ENCODE measurements around the gene STAT1. TPM values are rescaled to one million over a fixed set of nuclear protein-coding genes. Genes with fewer than 3 reads are reported as not detected.
A peak's percentile ranks its signal among the peaks of the same experiment; 100 is the strongest.
"Not testable (repeated sequence)": the region's sequence is repeated elsewhere in the genome, so short reads cannot be mapped to it uniquely, and the experiment has no call there.

The STAT1 gene
- total RNA-seq, 2 donors from 2014 or later = 163 to 363 TPM

DNA sequence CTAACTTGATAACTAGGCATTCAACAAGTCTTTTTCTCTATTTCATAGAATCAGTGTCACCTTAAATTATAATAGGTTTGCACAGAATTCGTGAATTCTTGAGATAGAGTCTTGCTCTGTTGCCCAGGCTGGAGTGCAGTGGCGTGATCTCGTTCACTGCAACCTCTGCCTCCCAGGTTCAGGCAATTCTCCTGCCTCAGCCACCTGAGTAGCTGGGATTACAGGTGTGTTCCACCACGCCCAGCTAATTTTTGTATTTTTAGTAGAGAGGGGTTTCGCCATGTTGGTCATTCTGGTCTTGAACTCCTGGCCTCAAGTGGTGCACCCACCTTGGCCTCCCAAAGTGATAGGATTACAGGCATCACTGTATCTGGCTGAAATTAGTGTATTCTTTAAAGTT is 52.9 kb downstream of the STAT1 start:
- not testable (repeated sequence) for H3K4me1 Mint-ChIP-seq; H3K9me3 Mint-ChIP-seq; H3K4me3 Mint-ChIP-seq; ATAC-seq (replicated peaks); H3K27me3 Mint-ChIP-seq
- peak overlapping the region; percentile 3 for H3K27ac Mint-ChIP-seq
- H3K36me3 Mint-ChIP-seq (ENCODE audit: low read depth) = peaks cover 100% of the 10 kb centered on the region

DNA sequence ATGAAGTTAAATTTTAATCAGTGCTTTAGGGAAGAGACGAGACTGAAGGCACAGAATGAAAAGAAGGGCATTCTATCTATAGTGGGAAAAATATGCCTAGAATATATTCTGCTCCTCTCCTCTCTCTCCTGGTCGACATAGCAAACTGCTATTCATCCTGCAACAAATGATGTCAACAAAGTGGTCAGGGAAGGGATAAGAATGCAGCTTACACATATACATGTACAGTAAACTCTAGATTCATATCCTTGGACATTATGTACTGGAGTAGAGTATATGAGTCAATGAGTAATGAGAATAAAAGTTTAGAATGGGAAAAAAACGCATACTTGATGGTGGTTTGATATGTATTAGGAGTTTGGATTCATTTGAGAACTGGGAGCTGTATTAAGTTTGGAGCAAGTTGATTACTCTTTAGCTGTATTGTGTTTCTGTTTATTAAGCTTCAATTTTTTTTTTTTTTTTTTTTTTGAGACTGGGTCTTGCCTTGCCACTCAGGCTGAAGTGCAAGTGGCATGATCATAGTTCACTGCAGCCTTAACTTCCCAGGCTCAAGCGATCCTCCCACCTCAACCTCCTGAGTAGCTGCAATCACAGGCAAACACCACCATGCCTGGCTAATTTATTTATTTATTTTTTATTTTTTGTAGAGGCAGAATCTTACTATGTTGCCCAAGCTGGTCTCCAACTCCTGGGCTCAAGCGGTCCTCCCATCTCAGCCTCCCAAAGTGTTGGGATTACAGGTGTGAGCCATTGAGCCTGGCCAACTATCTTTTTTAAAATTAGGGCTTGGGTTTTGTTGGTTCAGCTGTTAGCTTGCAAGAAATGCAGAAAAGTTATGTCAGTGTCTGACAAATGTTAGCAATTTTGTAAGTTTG is 53.8 kb downstream of the STAT1 start:
- ATAC-seq (replicated peaks) = no peak
- Mint-ChIP-seq H3K9me3 (peaks cover 4% of the 10 kb centered on the region), H3K36me3 (ENCODE audit: low read depth) (peaks cover 100% of the 10 kb centered on the region), H3K27ac (peak overlapping the region; percentile 3), H3K4me1 (peaks cover 6% of the 10 kb centered on the region), H3K4me3 (no peak overlapping the region), H3K27me3 (no peaks in the 10 kb centered on the region)

DNA sequence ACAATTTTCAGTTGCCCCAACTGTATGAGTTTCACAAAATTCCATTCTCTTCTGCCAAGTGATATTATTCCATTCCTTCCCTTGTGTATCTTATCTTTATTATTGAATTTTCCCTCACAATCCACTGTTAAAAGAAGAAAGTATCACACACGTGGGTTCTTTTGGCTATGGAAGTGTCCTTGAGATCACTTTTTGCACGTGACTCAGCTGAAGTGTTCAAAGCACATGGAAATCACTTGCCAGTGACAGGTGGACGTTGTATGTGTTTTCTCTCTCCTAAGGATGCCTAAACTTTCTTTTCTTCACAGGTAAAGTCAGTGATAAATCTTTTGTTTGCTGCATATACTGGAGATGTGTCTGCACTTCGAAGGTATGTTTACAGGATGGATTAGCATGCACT is 60.7 kb downstream of the STAT1 start:
- Mint-ChIP-seq H3K27ac (no peak overlapping the region), H3K4me1 (peaks cover 7% of the 10 kb centered on the region), H3K9me3 (peaks cover 4% of the 10 kb centered on the region), H3K36me3 (ENCODE audit: low read depth) (peaks cover 41% of the 10 kb centered on the region), H3K4me3 (no peak overlapping the region), H3K27me3 (no peaks in the 10 kb centered on the region)
- no peak for ATAC-seq (replicated peaks)

DNA sequence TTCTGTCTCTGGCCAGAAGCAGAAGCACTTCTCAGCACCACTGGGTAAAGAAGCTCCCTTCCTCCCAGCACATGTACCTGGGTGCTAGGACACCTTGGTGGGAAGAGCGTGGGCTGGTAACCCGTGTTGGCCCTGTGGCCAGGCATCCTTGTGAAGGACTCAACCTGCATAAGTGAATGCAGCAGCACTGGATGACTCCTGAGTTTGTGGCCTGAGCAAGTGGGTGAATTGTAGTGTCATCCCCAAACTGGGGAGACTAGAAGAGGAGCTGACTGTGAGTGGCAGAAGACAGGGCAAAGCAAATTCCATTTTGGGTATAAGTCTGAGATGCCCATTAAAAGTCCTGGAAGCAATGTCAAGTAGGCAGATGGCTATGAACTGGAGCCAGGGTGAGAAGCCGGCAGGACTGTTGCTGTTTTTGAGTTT is 63.4 kb downstream of the STAT1 start:
- ATAC-seq (replicated peaks) = no peak
- peaks cover 13% of the 10 kb centered on the region for H3K4me1 Mint-ChIP-seq

DNA sequence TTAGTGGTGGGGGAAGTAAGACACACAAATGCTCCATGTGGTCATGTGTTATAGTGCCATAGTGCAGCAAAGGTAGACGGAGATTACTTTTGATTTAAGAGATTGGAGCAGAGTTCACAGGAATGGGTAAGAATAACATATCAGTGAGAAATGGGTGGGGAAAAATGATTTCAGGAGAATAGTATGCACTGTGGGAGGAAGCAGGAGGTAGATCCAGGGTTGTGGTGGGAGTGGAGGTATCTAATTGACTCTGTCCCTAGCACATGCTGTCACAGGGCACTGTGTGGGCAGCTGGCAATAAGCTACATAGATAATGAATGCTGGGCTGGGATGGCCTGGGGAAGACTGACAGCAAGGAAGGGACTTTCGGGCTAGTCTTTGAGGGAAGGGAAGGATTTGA is 65.3 kb downstream of the STAT1 start:
- peak; percentile 74 for ATAC-seq (replicated peaks)
- Mint-ChIP-seq H3K9me3 (no peaks in the 10 kb centered on the region), H3K4me3 (no peak overlapping the region), H3K27ac (no peak overlapping the region), H3K4me1 (peaks cover 13% of the 10 kb centered on the region), H3K36me3 (ENCODE audit: low read depth) (peaks cover 5% of the 10 kb centered on the region), H3K27me3 (no peaks in the 10 kb centered on the region)

More for the DNA sequence above, 63.4 kb downstream of the STAT1 start:
- no peak overlapping the region for H3K4me3 Mint-ChIP-seq
- H3K36me3 Mint-ChIP-seq (ENCODE audit: low read depth) = peaks cover 14% of the 10 kb centered on the region
- H3K9me3 Mint-ChIP-seq = no peaks in the 10 kb centered on the region
- H3K27ac Mint-ChIP-seq = no peak overlapping the region
- H3K27me3 Mint-ChIP-seq = no peaks in the 10 kb centered on the region

DNA sequence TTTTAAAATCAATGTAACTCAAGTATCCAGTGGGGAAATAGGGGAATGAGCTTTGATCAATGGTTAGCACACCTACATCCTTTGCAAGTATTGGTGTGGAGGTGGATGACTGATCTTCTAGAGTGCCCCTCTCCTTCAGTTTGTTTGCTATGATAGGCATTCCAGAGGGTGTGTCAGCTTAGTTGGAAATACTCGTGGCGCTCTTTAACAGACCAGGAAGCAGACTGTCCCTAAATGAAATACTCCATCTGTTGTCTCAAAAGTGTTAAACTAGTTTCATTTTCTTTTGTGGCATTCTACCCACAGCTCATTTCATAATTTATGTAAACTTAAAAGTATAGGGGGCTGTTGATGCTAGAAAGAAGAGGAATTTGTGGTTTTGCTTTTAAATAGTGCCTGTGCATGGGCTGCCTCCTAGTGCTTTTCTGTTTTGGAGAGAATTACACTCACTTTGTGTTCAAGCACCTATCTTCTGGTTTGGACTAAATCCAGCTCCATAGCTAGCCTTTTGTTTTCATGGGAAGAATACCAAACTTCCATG is 66.2 kb downstream of the STAT1 start:
- H3K36me3 Mint-ChIP-seq (ENCODE audit: low read depth) = peaks cover 5% of the 10 kb centered on the region
- no peaks in the 10 kb centered on the region for H3K9me3 Mint-ChIP-seq
- peak; percentile 57 for ATAC-seq (replicated peaks)
- no peak overlapping the region for H3K4me3 Mint-ChIP-seq
- no peak overlapping the region for H3K27ac Mint-ChIP-seq
- H3K27me3 Mint-ChIP-seq = no peaks in the 10 kb centered on the region
- H3K4me1 Mint-ChIP-seq = peaks cover 13% of the 10 kb centered on the region

DNA sequence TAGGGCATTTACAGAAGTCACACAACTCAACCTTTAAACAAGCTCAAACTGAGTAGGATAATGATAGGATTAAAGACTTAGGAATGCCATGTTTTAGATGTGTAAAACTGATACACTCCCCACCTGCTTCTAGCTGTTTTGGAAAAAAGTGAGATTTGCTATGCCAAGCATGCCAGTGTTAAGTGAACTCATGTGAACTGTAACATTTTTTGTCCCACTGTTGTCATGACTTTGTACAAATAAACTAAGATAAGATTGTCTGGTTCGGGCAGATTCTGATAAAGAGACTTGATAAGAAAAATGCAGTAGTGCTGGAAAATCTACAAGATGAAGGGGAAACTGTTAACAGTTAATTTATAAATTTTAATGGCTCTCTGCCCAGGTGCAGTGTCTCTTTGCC is 66.8 kb downstream of the STAT1 start:
- Mint-ChIP-seq H3K4me1 (peaks cover 10% of the 10 kb centered on the region), H3K4me3 (no peak overlapping the region), H3K36me3 (ENCODE audit: low read depth) (peaks cover 5% of the 10 kb centered on the region), H3K27ac (no peak overlapping the region), H3K9me3 (no peaks in the 10 kb centered on the region), H3K27me3 (no peaks in the 10 kb centered on the region)
- no peak for ATAC-seq (replicated peaks)

DNA sequence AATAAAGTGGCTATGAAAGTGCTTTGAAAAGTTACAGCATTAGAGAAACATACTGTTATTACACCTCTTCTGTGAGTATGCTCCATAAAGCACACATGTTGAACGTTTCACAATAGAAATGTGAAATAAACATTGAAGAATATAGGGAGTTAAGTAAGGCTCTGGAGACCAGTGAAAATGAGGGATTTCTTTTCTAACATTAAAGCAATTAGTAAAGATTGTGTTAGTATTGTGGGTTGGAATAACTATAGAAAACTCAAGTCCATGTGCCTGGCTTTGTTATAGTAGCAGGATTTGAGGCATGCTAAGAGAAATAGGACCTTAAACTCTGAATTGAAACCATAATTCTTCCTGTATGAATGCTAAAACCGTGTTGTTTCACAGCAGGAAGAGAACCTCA is 70.3 kb downstream of the STAT1 start:
- Mint-ChIP-seq H3K4me3 (no peak overlapping the region), H3K36me3 (ENCODE audit: low read depth) (peaks cover 20% of the 10 kb centered on the region), H3K4me1 (peaks cover 6% of the 10 kb centered on the region), H3K27me3 (no peaks in the 10 kb centered on the region), H3K27ac (no peak overlapping the region), H3K9me3 (no peaks in the 10 kb centered on the region)
- no peak for ATAC-seq (replicated peaks)

DNA sequence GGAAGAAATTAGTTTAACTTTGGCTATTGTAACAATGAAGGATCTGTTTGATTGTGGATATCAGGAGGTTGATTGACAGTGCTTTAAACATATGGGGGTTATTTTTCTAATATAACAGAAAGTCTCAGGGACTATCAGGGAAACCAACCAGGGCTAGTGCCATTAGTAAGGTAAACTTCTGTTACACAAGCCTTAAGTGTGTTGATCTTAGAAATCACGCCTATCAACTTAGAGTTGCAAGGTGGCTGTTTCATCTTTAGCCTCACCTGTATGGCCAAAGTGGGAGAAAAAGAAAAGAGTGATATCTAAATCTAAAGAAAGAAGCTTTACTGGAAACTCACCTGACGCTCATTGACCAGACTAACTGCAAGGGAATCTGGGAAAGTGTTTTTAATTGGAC is 71.3 kb downstream of the STAT1 start:
- no peaks in the 10 kb centered on the region for H3K9me3 Mint-ChIP-seq

DNA sequence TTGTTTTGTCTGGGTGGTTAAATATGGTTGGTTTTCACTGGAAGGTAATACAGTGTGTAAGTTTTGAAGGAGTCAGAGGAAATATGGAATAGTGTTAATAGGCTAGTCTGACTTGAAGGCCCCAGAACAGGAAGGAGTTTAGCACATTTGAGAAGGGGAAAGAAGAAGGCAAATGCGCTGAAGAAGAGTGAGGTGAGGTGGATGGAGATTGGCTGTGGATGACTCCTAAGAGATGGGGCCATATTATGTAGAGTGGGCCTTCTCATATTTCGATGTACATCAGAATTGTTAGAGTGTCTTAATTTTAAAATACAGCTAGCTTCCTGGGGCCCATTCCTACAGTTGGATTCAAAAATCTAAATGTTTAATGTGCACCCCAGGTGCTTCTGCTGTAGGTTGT is 72.4 kb downstream of the STAT1 start:
- no peak for ATAC-seq (replicated peaks)
- Mint-ChIP-seq H3K4me1 (no peaks in the 10 kb centered on the region), H3K27me3 (no peaks in the 10 kb centered on the region), H3K27ac (no peak overlapping the region), H3K4me3 (no peak overlapping the region), H3K9me3 (no peaks in the 10 kb centered on the region), H3K36me3 (ENCODE audit: low read depth) (peaks cover 34% of the 10 kb centered on the region)

More for the DNA sequence above, 71.3 kb downstream of the STAT1 start:
- Mint-ChIP-seq H3K36me3 (ENCODE audit: low read depth) (peaks cover 25% of the 10 kb centered on the region), H3K27ac (no peak overlapping the region), H3K4me1 (peaks cover 4% of the 10 kb centered on the region), H3K27me3 (no peaks in the 10 kb centered on the region), H3K4me3 (no peak overlapping the region)
- no peak for ATAC-seq (replicated peaks)

DNA sequence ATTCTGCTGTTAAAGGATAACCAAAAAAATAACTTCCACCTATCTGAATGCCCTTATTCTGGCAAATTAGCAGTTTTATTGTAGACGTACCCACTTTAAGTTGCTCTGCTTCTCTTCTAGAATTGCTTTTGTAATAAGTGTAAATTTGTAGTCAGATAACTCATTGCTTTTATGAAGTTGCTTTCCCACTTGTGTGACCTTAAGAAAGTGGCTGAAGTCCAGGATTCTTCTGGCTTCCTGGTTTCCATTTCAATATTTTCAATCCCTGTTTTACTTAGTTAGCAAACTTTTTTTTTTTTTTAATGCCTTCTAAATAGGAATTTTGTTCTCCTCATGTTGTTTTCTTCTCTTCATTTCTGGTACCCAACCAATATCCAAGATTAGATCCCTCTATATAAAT is 73.5 kb downstream of the STAT1 start:
- Mint-ChIP-seq H3K27ac (no peak overlapping the region), H3K9me3 (no peaks in the 10 kb centered on the region), H3K36me3 (ENCODE audit: low read depth) (peaks cover 45% of the 10 kb centered on the region), H3K27me3 (no peaks in the 10 kb centered on the region), H3K4me3 (no peak overlapping the region), H3K4me1 (no peaks in the 10 kb centered on the region)
- ATAC-seq (replicated peaks) = no peak

DNA sequence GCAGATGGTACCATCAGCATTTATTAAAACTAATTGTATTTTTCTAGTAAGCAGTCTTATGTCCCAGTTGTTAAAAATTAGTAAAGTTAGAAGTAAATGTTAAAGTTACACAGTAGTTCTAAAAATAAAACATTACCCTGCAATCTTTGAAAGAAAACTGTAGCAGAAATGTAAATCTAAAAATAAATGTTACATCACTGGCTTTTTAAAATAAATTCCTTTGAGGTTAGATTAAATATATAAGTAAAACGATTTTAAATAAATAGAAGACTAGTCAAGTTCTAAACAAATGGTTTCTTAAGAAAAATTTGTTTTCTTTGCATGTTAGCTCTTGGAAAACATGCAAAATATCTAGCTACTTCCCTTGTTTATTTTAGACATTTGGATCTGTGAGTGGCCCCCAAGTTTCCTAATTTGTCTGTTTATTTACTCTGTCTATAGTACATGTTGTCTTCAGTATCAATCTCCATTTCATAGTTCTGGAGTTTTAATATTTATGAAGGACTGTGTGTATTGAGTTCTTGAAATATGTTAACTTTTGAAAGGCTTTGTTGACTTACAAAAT is 75.1 kb downstream of the STAT1 start:
- H3K27ac Mint-ChIP-seq = no peak overlapping the region
- peaks cover 56% of the 10 kb centered on the region for H3K36me3 Mint-ChIP-seq (ENCODE audit: low read depth)

DNA sequence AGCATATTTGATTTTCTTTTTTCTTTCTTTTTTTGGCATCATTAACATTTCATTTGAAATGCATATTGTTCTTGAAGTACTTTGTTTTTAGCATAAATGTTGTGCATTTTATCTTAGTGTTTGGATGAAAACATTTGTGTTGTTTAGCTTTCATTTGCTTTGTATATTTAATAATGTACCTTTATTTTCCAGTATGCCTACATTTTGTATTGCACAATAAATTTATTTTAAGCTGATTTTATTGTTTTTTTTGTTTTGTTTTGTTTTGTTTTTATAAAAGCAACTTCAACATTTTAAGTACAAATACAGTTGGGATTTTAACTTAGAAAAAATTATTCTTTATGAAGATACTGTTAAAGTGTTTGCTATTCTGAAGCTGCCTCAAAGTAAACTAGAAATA is 78.9 kb downstream of the STAT1 start:
- no peaks in the 10 kb centered on the region for H3K27me3 Mint-ChIP-seq
- peaks cover 85% of the 10 kb centered on the region for H3K36me3 Mint-ChIP-seq (ENCODE audit: low read depth)
- H3K4me1 Mint-ChIP-seq = peaks cover 6% of the 10 kb centered on the region
- ATAC-seq (replicated peaks) = no peak
- H3K4me3 Mint-ChIP-seq = no peak overlapping the region
- H3K27ac Mint-ChIP-seq = no peak overlapping the region
- H3K9me3 Mint-ChIP-seq = no peaks in the 10 kb centered on the region

More for the DNA sequence above, 75.1 kb downstream of the STAT1 start:
- Mint-ChIP-seq H3K4me3 (no peak overlapping the region), H3K27me3 (no peaks in the 10 kb centered on the region), H3K4me1 (no peaks in the 10 kb centered on the region), H3K9me3 (no peaks in the 10 kb centered on the region)
- ATAC-seq (replicated peaks) = no peak

DNA sequence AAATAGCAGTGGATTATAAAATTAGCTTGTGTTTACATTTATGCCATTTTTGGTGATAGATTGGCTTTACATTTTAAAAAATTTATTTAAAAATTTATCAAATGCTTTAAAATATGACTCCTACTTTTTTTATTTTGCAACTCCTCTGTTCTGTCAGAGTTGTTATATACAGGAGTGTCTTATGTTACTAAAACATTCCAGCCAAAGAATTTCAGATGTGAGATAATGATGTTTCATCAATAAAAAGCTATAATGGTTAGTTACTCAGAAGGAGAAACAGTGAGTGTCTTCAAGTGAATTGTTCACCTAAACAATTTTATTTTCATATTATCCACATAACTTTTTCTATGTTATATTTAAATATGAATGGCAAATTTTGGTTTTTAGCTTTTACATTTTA is 80.6 kb downstream of the STAT1 start:
- no peak overlapping the region for H3K4me3 Mint-ChIP-seq
- no peaks in the 10 kb centered on the region for H3K9me3 Mint-ChIP-seq
- no peak overlapping the region for H3K27ac Mint-ChIP-seq
- H3K4me1 Mint-ChIP-seq = peaks cover 6% of the 10 kb centered on the region
- peaks cover 92% of the 10 kb centered on the region for H3K36me3 Mint-ChIP-seq (ENCODE audit: low read depth)
- H3K27me3 Mint-ChIP-seq = no peaks in the 10 kb centered on the region
- ATAC-seq (replicated peaks) = no peak

DNA sequence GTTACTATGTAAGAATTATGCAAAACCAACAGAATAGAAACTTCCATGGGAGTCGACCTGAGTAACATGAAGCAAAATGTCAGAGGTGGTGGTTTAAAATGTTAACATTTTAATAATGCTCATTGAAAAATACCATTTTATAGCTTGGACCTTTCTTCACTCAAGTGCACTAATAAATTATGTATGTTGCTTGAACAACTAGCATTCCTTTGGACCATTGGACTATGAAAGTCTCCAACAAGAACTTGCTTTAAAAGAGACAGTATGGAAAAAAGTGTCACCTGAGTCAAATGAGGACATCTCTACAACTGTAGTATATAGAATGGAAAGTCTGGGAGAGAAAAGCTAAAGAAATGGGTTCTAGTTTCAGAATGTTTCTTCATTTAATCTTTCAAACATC is 81.5 kb downstream of the STAT1 start:
- H3K4me3 Mint-ChIP-seq = no peak overlapping the region
- peaks cover 6% of the 10 kb centered on the region for H3K4me1 Mint-ChIP-seq
- H3K36me3 Mint-ChIP-seq (ENCODE audit: low read depth) = peaks cover 97% of the 10 kb centered on the region
- H3K27ac Mint-ChIP-seq = no peak overlapping the region
- H3K9me3 Mint-ChIP-seq = no peaks in the 10 kb centered on the region
- H3K27me3 Mint-ChIP-seq = no peaks in the 10 kb centered on the region
- ATAC-seq (replicated peaks) = no peak

Measured in activated T-helper 17 cell treated with anti-CD3 and anti-CD28 coated beads, Interleukin-2, amount 50 U/mL, for 72 hours (primary cell).